CD4-positive, alpha-beta T cell treated with Interleukin-17A for 1 hour (primary cell): ENCODE results near the gene CYTH4.

ENCODE experiments used
- DNase-seq: peaks from one replicate; pipeline ENCODE4 v3.0.0-alpha.2; 2020

The CYTH4 gene

DNA sequence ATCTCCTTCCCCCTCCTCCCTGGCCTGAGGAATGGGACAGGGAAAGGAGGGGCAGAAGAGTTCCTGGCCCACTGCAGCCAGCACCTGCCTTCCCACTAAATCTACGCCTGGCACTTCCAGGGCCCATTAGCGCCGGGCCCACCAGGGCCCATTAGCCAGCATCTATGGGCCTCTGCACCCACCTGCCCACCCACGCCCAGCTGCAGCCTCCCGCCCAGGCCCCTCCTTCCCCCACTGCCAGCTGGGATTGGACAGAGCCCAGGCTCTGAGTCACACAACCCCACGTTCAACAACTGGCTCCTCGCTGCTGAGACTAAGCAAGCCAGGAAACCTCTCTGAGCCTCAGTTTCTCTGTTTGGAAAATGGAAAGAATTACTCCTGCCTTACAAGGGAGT lies 48.7 kb downstream of the CYTH4 start:
- DNase-seq: no peak

DNA sequence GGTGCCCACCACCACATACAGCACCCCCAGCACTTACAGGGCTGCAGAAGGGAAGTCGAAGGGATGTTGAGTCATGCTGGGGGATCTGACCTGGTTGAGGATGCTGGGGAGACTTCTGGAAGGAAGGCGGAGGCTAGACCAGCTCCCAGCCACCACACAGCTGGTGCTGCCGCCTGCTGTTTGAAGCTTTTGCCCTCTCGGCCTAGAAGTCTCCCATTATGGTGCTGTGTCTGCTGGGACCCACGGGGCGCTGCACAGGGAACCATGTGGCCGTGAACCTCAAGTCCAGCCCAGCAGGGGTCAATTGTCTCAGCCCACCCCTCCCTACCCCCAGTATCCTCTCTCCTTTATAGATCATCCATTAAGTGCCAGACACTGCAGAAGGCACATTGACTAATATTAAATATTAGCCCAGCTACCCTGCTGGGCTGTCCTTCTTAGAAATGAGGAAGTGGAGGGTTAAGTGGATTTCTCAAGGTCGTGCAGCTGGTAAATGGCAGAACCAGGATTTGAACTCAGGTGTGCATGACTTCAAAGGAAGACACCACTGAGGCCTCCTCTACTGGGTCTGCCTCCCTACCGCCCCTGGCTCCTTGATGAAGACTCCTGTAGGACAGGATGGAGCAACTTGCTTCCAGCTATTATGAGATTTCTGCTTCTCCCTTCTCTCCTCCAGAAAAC lies 49.7 kb downstream of the CYTH4 start:
- no peak for DNase-seq

DNA sequence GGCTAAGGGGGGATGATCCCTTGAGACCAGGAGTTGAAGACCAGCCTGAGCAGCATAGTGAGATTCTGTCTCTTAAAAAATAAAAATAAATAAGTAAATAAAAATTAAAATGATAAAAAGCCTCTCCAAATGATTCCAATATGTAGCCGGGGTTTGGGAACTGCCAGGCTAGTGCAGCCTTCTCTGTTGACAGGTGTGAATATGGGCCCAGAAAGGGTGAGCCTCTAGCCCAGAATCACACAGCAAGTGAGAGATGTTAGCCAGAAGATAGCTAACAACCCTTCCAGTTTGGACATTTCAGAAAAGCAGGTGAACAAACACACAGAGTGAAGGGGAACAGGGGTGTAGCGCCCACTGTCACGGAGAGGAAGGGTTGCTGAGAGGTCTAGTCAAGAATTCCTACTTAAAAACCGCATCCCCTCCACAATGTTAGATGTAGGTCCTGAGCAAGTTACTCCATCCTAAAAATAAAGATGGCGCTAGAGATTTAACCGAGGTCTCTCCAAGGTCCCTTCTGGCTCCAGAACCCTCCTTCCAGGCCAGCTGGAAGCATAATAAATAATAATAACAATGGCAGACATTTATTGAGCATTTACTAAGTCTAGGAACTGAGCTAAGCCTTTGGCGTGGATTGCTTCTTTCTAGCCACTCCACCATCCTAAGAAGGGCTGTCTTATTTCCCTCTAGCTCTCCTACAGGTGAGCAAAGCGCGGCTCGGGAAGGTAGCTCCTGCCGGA lies 51.6 kb downstream of the CYTH4 start:
- no peak for DNase-seq

DNA sequence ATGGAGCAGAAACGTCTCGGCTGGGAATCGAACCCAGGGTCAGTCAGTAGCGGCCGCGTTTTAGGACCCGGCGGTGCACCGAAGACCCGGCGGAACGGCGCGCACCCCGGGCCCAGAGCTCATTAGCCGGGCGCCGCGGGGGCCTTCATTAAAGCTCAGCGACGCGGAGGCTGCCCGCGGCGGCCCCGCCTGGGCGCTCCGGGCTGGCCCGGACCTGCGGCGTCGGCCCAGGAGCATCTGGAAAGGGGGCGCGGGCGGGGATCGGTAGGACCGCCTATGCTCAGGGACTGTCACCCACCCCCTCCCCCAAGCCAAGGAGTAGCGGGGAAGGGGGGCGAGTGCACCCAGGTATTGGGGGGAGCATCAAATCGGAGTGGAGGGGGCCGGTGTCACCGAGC lies 52.2 kb downstream of the CYTH4 start:
- DNase-seq: no peak

DNA sequence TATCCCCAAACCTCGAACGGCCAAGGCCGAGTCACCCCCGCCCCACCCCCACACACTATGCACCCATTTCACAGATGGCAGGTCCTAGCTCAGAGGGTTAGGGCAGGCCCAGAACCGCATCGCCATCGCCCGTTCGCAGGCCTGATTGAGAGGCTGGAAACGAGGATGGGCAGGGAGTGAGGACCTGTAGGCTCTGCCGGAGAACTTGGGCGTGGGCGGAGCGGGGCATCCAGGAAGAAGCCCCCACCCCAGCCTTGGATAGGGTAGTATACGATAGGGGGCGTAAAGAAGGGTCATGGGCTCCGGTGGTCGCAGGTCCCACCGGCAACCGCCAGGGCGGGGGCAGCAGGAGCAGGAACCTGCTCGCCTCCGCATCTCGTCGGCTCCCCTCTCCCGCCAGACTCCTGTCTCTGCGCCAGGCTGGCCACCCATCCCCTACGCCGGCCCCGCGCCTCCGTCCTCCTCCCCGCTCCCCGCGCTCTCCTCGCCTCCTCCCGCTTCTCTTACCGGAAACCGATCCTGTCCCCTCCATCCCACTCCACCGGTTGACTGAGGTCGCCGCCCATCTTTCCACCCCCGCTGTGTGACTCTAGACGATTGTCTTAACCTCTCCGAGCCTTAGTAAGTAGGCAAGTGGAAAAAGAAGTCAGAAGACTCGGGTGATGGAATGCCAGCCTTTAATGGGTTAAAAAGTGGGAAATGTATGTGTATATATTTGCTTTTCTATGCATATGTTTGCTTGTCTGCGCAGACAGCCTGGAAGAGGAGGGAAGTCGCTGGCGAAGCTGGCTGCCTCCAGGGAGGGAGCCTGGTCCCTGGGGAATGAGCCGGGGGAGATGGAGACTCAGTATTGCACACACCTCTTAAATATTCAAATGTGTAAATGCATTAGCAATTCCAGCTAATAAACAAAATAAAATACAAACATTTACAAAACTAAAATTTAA lies 52.8 kb downstream of the CYTH4 start:
- no peak for DNase-seq

DNA sequence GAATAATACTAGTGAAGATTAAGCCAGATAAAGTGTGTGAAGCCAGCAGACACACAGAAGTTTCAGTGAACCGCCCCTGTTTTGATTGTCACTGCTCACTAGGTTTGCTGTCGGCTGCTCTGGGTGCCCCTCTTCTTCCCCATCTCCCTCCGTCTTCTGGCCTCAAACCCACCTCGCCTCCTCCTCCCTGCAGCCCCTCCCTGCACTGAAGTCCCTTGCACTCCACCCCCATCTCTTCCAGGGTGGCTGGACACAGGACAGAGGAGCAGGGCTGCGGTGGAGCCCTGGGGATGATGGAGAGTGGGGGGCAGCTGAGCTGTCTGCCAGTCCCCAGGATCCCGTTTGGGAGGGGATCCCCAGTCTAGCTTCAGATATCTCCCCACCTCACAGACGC lies 53.5 kb downstream of the CYTH4 start:
- no peak for DNase-seq

DNA sequence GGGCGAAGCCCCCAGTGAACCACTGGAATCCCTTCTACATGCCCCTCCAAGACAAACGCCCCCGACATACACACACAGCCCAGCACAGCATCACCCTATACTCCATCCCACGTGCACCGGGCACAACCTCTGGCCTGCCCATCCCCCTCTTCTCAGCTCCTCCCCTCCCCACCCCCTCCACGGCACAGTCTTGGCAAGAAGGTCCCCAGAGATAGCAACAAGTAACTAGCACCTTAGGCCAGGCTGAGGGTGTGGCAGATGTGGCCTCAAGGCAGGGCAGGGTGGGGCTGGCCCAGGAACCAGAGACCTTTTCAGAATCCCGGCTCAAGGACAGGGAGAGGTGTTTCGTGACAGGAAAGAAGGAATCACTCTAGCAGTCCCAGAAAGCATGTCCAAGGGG lies 54.3 kb downstream of the CYTH4 start:
- no peak for DNase-seq

DNA sequence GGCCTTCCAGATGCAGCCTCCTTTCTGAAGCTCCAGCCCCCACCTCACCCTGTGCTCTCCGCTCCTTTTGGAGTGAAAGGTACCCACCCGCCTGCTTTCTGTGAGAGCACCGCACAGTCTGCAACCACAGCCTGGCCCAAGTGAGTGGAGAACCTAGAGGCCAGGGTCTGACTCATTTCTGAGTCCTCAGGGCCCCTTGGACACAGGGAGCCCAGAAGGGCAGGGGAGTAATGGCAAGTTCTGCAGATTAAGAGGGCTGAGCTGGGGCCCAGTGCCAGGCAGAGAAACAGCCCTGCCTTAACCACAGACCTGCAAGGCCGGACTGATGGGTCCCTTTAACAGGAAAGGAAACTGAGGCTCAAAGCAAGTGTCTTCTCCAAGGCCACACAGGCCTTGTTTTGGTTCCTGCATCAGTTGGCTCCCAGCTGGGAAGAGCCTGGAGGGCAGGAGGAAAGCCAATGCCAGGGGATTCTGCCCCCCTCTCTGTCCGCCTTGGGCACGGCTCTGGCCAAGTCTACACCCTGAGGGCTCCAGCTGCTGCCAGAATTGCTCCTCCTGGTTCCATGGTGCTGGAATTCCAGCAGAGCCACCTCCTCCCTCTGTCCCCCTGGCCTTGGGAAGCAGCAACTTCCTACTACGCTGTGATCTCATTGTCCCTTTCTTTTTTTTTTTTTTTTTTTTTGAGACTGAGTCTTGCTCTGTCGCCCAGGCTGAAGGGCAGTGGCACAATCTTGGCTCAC lies 55.1 kb downstream of the CYTH4 start:
- no peak for DNase-seq

DNA sequence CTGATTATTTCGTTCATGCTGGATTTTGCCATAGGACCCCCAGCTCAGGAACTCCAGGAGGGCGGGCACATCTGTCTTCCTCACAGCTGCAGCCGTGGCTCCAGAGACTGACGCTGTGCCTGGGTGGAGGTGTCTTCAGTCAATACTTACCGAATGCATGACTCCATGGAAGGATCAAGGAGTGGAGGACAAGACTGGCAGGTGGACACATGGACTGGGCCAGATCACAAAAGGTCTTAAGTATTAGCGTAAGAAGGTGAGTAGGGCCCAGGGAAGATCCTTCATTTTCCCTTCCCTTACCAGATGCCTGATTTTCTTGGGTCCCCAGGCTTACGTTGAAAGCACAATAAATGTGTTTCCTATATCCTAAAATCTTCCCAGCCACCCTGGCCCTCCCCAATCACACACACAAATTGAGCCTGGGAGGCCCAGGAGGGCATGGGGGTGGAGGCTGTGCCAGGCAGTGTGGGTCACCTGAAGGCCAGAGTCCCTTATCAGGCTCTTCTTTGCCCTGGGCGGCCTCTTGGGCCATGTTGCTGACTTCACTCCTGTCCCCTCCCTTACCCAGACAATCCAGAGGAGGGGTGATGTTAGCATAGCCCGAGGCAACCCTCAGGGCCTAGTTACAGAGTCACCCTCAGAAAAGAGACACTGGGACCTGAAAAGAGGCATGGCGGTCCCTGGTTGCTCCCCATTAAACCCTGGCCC lies 56.4 kb downstream of the CYTH4 start:
- no peak for DNase-seq

DNA sequence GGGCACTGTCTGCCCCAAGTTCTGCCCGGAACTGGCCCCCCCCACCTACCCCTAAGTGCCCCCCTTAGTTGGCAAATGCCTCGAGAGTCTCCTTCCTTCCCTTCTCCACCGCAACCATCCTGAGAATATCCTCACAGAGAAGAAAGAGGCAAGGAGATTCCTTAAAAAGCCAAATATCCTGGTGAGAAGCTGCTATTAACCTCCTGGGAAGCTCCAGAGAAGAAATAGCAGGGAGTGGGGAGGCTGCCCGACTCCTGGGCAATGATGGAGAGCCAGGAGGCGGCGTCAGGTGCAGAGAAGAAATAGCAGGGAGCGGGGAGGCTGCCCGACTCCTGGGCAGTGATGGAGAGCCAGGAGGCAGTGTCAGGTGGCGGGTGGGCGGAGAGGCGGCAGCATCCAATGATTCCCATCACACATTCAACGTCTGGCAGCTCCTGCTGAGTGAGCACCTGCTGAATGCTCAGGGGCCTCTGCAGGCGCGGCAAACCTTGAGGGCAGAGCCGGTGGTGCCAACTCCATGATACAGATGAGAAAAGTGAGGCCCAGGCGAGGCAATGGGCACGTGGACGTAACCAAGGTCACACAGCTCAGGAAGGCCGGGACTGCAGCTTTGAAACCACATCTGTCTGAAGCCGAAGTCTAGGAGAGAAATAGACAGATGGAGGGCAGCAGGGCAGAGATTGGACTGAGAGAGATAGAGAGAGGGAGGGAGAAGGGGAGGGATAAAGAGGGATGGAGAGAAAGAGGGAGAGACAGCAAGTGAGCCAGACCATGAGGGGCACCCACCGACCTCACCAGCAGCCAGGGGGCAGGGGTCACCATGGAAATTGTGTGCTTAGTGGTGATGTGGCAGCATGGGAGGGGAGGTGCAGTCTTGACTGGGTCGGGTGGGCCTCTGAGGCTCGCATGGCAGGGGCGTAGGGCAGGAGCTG lies 58.3 kb downstream of the CYTH4 start:
- no peak for DNase-seq

DNA sequence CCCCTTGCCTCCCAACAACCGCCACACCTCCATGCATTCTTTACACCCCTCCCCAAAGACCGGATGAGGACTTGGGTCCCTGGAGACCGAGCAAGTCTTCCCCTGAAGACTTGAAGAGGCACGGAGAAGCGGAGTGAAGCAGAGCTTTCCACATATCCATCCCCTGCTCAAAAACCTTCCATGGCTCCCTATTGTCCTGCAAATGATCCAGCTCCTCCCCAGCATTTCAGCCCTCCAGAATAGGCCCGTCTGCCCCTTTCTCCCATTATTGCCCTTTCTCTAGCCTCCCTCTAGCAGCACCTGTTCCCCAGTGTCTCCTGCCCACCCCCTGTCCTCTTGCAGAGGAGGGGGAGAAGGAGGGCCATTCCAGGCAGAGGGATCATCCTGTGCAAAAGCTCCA lies 59.8 kb downstream of the CYTH4 start:
- no peak for DNase-seq

DNA sequence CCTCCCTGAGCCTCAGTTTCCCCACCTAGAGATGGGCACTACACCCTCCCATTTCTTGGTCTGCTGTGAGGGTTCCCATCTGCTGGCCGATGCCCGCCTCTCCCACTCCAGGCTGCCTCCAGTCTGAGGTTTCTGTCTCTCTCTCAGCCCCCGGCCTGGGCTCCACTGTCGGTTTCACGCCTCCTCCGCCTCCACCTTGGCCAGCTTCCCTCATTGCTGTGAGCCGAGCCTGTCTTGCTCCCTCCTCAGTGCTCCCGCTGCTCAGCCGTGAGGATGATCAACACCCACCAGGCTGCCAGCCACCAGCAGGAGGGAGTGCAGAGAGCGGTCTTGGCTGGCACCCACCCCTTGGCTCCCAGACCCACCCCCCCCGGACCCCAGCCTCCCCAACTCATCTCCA lies 61.0 kb downstream of the CYTH4 start:
- no peak for DNase-seq

DNA sequence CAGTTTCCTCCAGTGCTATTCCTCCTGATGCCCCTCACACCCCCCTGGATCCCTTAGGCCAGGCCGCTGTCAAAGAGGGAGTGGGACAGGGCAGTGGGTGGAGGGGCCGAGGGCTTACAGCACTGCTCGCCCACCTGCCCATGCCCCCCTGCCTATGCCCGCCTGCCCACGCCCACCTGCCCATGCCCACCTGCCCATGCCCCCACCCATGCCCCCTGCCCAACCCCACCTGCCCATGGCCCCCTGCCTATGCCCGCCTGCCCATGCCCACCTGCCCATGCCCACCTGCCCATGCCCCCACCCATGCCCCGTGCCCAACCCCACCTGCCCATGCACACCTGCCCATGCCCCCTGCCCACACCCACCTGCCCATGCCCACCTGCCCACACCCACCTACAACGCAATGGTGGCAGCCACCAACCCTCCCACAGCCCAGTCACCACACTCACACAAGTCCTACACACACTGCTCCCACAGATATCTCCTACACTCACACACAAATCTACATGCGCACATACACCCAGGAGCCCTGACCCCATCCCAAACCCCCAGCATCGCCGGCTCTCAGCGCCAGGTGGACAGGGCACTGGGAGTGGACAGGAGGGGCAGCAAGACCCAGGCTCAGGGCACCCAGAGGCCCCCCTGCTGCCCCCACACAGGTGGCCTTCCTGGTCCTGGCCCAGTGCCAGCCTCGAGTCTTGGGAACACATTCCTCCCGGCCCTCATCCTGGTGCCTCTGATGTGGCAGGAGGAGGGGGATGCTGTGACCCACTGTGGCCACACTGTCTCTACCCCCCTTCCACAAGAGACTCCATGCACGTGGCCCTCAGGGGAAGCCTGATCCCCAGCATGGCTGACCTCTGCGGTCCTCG lies 61.8 kb downstream of the CYTH4 start:
- no peak for DNase-seq

DNA sequence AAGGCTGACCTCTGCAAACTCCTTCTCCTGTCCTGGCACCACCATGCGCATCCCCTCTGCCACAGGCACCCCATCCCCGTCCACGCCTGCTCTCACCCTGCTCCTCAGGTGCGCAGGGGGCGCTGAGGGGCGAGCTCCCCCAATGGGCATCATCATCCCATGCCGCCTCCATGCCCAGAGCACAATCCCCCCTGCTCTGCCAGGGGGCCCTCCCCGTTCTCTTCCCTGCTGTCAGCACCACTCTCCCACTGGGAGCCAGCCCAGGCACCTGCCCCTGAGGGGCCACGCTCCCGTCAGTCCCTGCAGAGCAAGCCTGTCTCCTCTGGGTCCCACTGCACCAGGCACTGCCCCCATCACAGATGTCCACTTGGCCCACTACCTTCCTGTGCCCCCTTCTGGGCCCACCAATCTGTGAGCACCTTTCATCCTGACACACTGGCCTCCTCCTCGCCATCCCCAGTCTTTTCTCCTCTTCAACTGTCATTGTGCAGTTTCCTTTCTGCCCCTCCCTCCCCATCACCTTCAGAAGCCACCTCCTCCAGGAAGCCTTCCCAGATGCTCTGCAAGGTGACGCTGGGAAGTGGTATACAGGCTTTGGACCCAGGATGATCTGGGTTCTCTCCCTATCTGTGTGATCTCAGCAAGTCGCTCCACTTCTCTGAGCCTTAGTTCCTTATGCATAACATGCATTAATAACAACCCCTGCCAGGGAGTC lies 62.6 kb downstream of the CYTH4 start:
- DNase-seq: no peak

DNA sequence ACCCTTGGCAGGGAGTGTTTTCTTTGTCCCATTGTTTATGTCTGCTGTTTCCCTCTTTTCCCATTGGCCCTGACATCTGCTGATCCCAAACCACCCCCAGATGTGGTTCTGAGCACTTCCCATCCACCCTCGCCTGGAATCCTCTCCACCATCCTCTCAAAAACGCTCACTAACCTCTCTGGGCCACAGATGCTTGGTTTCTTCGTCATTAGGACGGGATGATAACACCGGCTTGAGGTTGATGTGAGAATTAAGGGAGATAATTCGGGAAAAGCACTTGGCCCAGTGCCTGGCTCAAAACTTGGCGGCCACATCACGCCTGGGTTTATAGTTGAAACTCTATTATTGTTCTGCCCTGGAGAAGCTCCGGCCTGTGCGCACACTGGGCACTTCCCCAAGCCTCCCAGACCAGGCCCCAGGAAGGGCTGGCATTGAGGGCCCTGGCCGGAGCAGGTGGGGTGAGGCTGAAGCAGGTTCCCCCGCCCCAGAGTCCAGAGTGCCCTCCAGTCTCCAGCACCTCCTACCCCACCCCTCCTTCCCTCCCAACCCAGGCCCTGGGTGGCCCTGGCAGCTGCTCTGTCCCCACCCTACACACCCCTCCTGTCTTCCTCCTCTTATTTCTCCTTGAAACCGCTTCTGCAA lies 63.7 kb downstream of the CYTH4 start:
- no peak for DNase-seq

DNA sequence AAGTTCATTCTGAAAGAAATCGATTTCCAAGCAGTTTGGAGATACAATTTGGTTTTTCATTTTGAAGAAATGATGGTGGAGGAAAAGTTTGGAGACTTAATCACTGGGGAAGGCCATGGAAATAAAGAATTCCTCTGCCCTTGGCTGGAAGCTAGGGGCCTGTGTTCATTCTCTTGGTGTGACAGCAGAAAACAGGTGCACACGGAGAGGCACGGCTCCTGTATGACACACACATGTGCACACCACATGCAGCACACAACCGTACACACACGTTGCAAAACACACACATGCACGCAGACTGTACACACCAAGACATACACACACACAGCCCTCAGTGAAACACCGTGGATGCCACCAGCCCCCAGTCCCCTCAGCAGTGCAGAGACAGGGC lies 64.2 kb downstream of the CYTH4 start:
- DNase-seq: no peak

DNA sequence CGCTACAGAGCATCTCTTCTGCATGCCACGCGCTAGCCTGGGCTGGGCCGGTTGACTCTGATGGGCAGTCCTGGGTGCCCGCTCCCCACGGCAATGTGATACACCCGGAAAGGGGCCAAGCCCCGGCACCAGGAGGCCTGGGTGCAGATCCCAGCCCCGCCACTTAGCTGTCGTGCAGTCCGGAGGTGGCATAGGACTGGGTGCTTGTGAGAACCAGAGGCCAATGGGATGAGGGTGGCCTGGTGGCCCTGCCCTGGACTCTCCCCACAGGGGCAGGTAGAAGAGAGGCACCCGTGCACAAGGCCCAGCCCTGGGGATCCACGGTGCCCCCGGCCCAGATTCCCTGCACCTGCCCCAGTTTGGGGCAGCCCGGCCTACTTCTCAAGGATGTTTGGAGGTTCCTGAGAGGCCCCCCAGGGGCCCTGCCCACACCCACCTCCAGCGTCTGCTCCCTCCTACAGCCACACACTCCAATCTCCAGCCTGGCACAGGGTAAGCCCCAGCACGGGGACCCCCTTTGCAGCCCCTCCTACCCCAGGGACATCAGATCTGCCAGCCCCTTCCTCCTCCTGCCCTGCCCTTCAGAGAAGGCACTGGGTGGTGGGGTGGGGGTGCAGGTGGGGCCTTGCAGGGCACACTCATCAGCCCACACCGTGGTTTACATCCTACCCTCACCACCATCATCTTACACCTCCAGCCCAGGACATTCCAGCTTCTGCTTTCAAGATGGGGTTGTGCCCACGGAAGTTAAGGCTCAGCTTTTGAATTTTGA lies 66.9 kb downstream of the CYTH4 start:
- no peak for DNase-seq

DNA sequence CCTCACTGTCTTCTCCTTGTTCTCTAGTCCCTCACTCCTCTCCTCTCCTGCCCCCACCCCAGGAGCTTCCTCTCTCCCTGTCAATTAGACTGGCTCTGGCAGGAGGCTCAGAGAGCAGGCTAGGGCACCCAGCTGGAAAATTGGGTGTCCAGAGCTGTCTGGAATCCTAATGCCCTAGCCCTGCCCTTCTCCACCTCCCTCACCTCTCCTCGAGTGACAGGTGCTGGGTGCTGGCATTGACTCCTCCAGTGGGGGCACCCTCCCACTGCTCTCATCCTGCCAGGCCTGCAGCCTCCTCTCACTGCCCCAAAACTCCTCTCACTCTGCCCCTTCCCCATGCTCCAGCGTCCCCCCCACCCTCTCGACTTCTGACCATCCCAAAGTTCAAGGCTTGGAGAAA lies 68.9 kb downstream of the CYTH4 start:
- DNase-seq: no peak
